GM19397 (cell line): Measurements from ENCODE around the gene DNAJC5.
A peak's percentile ranks its signal among the peaks of the same experiment; 100 is the strongest.

Experiments used
- ATAC-seq: cut with Tn5 transposase; IDR thresholded peaks from one replicate; pipeline ENCODE4 v1.9.1; 2021; ENCODE audit warnings: mild to moderate bottlenecking, moderate library complexity; ENCODE audit not compliant: unreplicated experiment

Gene DNAJC5

DNA sequence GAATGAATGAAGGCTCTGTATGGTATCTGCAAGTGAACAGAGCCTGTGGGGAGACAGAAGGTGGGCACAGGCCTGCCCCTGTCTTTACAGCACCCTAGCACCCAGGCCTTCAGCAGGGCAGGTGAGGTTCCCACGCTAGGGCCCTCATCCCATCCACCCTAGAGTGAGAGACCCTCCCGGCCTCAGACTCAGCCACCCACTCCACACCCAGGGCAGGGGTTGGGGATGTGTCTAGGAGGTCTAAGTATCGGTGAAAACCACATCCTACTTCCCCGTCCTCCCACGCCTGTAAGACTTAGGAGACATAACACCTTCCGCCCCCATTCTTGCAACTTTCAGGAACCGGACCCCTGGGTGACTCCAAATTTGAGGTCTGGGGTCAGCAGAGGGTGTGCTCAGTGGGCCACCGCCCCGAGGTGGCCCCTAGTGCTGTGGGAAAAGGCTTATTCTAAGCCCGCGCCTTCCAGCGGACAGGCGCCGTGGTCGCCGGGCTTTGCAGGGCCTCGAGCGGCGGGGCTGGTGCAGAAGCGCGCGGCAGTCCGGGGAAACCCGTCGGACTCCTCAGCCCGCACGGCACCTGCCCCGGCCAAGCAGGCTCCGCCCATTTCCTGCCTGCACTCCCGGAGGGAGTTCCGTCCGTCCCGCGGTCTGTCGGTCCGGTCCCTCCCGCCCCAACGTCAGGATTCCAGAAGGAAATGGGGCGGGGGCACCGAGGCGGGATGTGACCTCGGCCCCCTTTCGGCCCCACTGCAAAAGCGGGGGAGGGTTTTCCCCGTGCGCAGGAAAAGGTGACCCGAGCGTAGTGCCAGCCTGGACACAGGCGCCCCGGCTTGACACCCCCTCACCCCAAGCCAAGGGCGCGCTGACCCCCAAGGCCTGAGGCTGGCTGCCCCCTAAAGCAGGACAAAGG, 83.6 kb downstream of the DNAJC5 start:
- peak; percentile 36 for ATAC-seq

DNA sequence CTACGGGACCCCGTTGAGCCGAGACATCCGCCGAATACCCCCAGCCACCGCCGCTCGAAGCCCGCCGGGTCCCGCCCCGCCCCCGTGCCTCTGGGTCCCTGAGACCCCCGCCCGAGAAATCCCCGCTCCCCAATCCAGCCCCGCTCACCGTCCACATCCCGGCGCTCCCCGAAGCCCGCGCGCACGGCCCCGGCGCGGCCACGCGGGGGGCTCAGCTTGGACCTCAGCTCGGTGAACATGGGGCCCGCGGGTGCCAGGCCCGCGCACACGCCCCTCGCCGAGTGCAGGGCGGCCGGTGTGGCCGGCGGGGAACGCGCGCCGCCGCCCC, 84.3 kb downstream of the DNAJC5 start:
- ATAC-seq = no peak

DNA sequence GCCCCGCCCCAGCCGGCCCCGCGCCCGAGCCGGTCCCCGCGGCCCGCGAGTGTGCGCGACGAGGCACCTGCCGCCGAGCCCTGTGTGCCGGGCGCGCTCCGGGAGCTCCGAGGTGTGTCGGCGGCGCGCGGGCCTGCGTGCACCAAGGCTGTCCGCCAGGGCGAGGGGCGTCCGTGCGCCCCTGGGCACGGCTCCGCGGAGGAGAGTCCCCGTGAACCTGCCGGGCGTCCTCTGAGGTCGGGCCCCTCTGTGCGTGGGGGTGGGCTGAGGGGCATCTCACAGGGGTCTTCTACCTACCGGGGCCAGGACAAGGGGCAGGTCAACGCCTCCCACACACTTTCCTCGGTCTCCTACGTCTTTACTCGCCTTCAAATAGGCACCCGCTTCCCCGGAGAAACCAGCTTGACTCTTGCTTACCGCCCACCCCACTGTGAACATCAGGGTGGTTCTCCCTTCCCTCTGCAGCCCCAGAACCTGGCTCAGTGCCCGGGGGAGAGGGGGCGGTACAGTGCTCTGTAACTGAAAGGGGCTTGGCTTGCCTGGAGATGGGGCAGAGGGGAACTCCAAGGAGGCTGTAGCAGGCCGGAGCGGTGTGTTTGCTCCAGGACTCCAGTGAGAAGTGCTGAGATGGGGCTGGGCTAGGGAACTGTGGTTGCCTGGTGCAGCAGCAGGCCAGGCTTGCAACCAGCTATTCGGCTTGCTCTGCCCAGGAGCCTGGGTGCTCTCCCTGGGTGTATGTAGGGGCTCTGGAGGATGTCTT, 84.8 kb downstream of the DNAJC5 start, which contains the start of gene SAMD10:
SAMD10 (minus strand) TSS at position 86 of the 760 bp plus-strand sequence. CDS start 175 bp downstream, outside the sequence.
- ATAC-seq = peak; percentile 26

DNA sequence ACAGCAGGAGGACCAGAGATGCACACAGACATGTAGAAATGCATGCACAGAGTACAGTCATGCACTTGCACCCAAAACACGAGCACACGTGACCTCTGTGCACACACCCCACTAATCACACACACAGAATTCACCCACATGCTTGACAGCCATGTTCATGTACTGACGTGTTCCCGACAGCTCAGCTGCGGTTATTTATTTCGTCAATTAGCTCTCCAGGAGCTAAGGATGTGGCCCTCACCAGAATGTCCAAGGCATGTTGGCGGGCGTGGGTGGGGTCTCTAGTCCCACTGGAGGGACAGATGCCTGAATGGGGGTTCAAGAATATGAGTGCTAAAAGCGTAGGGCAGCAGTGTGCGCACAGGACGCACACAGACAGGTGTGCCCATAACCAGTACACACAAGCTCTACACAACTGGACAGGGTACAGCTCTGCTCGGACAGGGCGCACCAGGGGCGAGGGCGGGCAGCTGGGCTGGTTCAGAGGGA, 85.4 kb downstream of the DNAJC5 start:
- peak; percentile 2 for ATAC-seq

DNA sequence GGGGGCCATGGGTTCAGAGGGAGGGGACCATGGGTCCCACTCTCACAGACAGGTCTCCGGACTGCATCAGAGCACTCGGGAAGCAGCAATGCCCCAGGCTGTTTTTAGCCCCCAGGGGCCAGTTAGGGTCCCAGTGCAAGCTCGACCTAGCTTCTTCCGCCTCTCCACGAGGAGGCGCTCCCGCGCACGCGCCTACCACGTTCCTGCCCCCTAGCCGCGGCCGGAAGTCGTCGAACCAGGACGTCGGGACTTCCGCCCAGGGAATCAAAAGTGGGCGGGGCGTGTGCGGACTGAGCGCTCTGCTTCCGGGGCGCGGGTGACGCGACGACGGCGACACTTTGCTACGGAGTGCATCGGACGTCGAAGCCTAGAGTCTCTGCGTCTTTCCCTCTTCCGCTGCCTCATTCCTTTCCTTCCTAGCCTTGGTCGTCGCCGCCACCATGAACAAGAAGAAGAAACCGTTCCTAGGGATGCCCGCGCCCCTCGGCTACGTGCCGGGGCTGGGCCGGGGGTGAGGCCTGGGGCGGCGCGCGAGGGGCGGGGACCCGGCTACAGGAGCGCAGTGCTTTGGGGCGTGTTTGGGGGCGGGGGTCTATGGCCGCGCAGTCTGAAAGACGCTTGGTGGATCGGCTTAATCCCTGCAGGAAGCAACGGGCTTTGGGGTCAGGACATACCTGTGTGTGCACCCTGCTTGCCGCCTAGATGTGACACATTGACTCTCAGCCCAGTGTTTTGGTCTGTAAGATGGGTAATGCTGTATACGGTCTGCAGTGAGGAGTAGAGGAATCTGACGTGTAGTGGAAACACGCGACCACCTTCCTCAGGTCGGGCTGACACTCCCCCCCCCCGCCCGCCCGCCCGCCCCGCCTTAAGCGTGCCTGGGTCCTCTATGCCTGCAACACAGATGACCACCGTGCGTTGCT, 86.1 kb downstream of the DNAJC5 start, which contains the start of gene PRPF6:
PRPF6 (plus strand) TSS at position 327 of the 923 bp plus-strand sequence; CDS start at position 441, 114 bp downstream.
- peak; percentile 61 for ATAC-seq

DNA sequence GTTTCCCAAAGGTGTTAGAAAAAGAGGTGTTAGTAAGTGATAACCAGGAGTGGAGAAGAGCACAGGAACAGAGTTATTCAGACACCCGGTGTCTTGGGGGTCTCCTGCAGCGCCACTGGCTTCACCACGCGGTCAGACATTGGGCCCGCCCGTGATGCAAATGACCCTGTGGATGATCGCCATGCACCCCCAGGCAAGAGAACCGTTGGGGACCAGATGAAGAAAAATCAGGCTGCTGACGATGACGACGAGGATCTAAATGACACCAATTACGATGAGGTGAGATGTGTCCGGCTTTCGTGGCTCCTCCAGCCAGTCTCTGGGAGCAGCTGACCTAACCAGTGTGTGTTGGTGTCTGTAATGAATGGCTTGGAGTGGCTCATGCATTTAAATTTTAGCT, 88.0 kb downstream of the DNAJC5 start:
- no peak for ATAC-seq
